CD4-positive, alpha-beta T cell treated with Interleukin-1 beta for 1 hour (primary cell): ENCODE results near the gene ANXA8L1.
"Not testable (repeated sequence)": the region's sequence is repeated elsewhere in the genome, so short reads cannot be mapped to it uniquely, and the experiment has no call there.

Experiments used
- DNase-seq, 2 donors: peaks; one replicate each; pipeline ENCODE4 v3.0.0-alpha.2; 2020 to 2022

ANXA8L1 gene

GRCh38 chr10:46375406-46375805 is at the start of gene ANXA8L1:
TSS of gene ANXA8L1 (plus strand) at chr10:46375776. CDS start at chr10:46375852, 76 bp downstream.
- not testable (repeated sequence) for DNase-seq

- no peak for DNase-seq
Measured at GRCh38 chr10:46326066-46326465, 49.5 kb upstream of the ANXA8L1 start.

GRCh38 chr10:46326971-46327370 is 48.6 kb upstream of the ANXA8L1 start:
- no peak for DNase-seq

- no peak for DNase-seq
Measured at GRCh38 chr10:46327685-46328084, 47.9 kb upstream of the ANXA8L1 start.

- no peak for DNase-seq
Measured at GRCh38 chr10:46328853-46329689, 46.5 kb upstream of the ANXA8L1 start.

- no peak for DNase-seq
Measured at GRCh38 chr10:46329690-46330016, 45.9 kb upstream of the ANXA8L1 start.

- DNase-seq: no peak
Measured at GRCh38 chr10:46330894-46331293, 44.7 kb upstream of the ANXA8L1 start.

GRCh38 chr10:46365484-46365883 is 10.1 kb upstream of the ANXA8L1 start:
- not testable (repeated sequence) for DNase-seq

GRCh38 chr10:46367209-46367608 is 8.4 kb upstream of the ANXA8L1 start:
- DNase-seq: not testable (repeated sequence)

- DNase-seq: not testable (repeated sequence)
Measured at GRCh38 chr10:46367666-46368240, 7.8 kb upstream of the ANXA8L1 start.

- DNase-seq: not testable (repeated sequence)
Measured at GRCh38 chr10:46368956-46369355, 6.6 kb upstream of the ANXA8L1 start.

- DNase-seq: not testable (repeated sequence)
Measured at GRCh38 chr10:46374410-46374809, 1.2 kb upstream of the ANXA8L1 start.

GRCh38 chr10:46377022-46377421 is 1.4 kb downstream of the ANXA8L1 start:
- not testable (repeated sequence) for DNase-seq

- not testable (repeated sequence) for DNase-seq
Measured at GRCh38 chr10:46377651-46378050, 2.1 kb downstream of the ANXA8L1 start.

GRCh38 chr10:46378108-46378507 is 2.5 kb downstream of the ANXA8L1 start:
- DNase-seq: not testable (repeated sequence)

- DNase-seq: not testable (repeated sequence)
Measured at GRCh38 chr10:46379233-46379848, 3.8 kb downstream of the ANXA8L1 start.

- not testable (repeated sequence) for DNase-seq
Measured at GRCh38 chr10:46385858-46386257, 10.3 kb downstream of the ANXA8L1 start.

GRCh38 chr10:46386694-46387093 is 11.1 kb downstream of the ANXA8L1 start:
- DNase-seq: not testable (repeated sequence)

GRCh38 chr10:46387309-46387902 is 11.8 kb downstream of the ANXA8L1 start:
- not testable (repeated sequence) for DNase-seq

GRCh38 chr10:46391422-46391821 is 15.8 kb downstream of the ANXA8L1 start:
- not testable (repeated sequence) for DNase-seq

- DNase-seq: not testable (repeated sequence)
Measured at GRCh38 chr10:46396441-46397279, 21.1 kb downstream of the ANXA8L1 start.

- not testable (repeated sequence) for DNase-seq
Measured at GRCh38 chr10:46397767-46398166, 22.2 kb downstream of the ANXA8L1 start.
